B cell (primary cell): ENCODE results near the gene SHB. TPM values are rescaled to one million over a fixed set of nuclear protein-coding genes. Genes with fewer than 3 reads are reported as not detected.

Experiments used
- ATAC-seq: fragments of 200-7000 bp; cut with Tn5 transposase; one replicate; pipeline ENCODE4 v1.10.0; 2021; ENCODE audit warnings: low read depth, mild to moderate bottlenecking, moderate number of reproducible peaks, moderate library complexity
- CTCF ChIA-PET: fragments of 350-600 bp; sonication (Branson Sonifier 250); formaldehyde crosslinking; loops from one replicate; lab custom pipeline; 2021; ENCODE audit warnings: antibody characterized with exemption, inconsistent platforms; lab: Charles Lee
- POLR2A ChIA-PET: fragments of 350-600 bp; sonication (Branson Sonifier 250); formaldehyde crosslinking; loops from one replicate; lab custom pipeline; 2021; ENCODE audit warnings: antibody characterized with exemption; lab: Charles Lee
- DNase-seq: peaks from one replicate; pipeline ENCODE4 v3.0.0; 2013
- H2AFZ ChIP-seq: 2 replicates; pipeline ENCODE4 v1.6.1; 2012; ENCODE audit warnings: mild to moderate bottlenecking, low read depth, low read length; ENCODE audit not compliant: insufficient read depth, poor library complexity, severe bottlenecking
- H3K27ac ChIP-seq, 2 donors: 1 replicate in 1 of 2; 2 replicates in 1 of 2; pipeline ENCODE4 v1.5.1; 2012 to 2013; ENCODE audit warnings: low read length in 2 of 2, mild to moderate bottlenecking in 2 of 2, moderate library complexity in 1 of 2
- H3K27me3 ChIP-seq, 4 experiments: fragments of 200-600 bp in 1 of 4; sonication (generic) in 1 of 4; replicated peaks in 1 of 4; 1 replicate in 2 of 4; 2 replicates in 2 of 4; pipeline versions ENCODE4 v1.6.1 to v1.7.0; 2013 to 2016; ENCODE audit warnings: low read length in 3 of 4, mild to moderate bottlenecking in 2 of 4, mixed read lengths in 1 of 4, moderate library complexity in 1 of 4; ENCODE audit not compliant: insufficient read depth in 4 of 4, control insufficient read depth in 3 of 4; ENCODE audit errors: control extremely low read depth in 1 of 4
- H3K36me3 ChIP-seq, 2 experiments: replicated peaks in 1 of 2; 1 replicate in 1 of 2; 2 replicates in 1 of 2; pipeline versions ENCODE4 v1.6.1 to v1.7.1; 2013; ENCODE audit warnings: low read length in 1 of 2; ENCODE audit not compliant: insufficient read depth in 2 of 2, control insufficient read depth in 1 of 2; ENCODE audit errors: control extremely low read depth in 1 of 2, extremely low read depth in 1 of 2
- H3K4me1 ChIP-seq, 2 donors: fragments of 200-600 bp in 1 of 2; sonication (generic) in 1 of 2; 1 replicate in 1 of 2; 2 replicates in 1 of 2; pipeline versions ENCODE4 v1.5.1 to v1.6.1; 2013 to 2017; ENCODE audit warnings: low read length in 2 of 2; ENCODE audit not compliant: control insufficient read depth in 2 of 2, insufficient read depth in 2 of 2
- H3K4me2 ChIP-seq: replicated peaks from 2 replicates; pipeline ENCODE3; 2012; ENCODE audit warnings: mild to moderate bottlenecking, low read depth, low read length; ENCODE audit not compliant: poor library complexity, severe bottlenecking
- H3K4me3 ChIP-seq, 5 experiments: fragments of 200-600 bp in 1 of 5; sonication (generic) in 1 of 5; 1 replicate in 3 of 5; 2 replicates in 2 of 5; pipeline versions ENCODE4 v1.5.1 to v1.7.0; 2011 to 2016; ENCODE audit warnings: low read length in 4 of 5, mild to moderate bottlenecking in 4 of 5, low read depth in 2 of 5, control low read depth in 1 of 5, moderate library complexity in 1 of 5; ENCODE audit not compliant: insufficient read depth in 1 of 5; ENCODE audit errors: control extremely low read depth in 1 of 5, extremely low read depth in 1 of 5
- H3K79me2 ChIP-seq: fragments of 200-600 bp; sonication (generic); one replicate; pipeline ENCODE4 v1.6.0; 2016; ENCODE audit warnings: low read length; ENCODE audit not compliant: control insufficient read depth, insufficient read depth
- H3K9ac ChIP-seq: fragments of 200-600 bp; sonication (generic); 2 replicates; pipeline ENCODE4 v1.6.1; 2017; ENCODE audit warnings: mild to moderate bottlenecking, low read length, moderate library complexity
- H3K9me3 ChIP-seq, 3 donors: one replicate each; pipeline versions ENCODE4 v1.6.1 to v1.7.1; 2013; ENCODE audit warnings: low read length in 2 of 3; ENCODE audit not compliant: control insufficient read depth in 2 of 3, insufficient read depth in 1 of 3; ENCODE audit errors: control extremely low read depth in 1 of 3
- H4K20me1 ChIP-seq: 2 replicates; pipeline ENCODE4 v1.6.0; 2012; ENCODE audit warnings: mild to moderate bottlenecking, low read length; ENCODE audit not compliant: insufficient read depth, control insufficient read depth, poor library complexity, severe bottlenecking
- H3K27ac Mint-ChIP-seq: one replicate; pipeline ENCODE4 v1.8.0; 2021; ENCODE audit warnings: mixed read lengths
- H3K27me3 Mint-ChIP-seq: one replicate; pipeline ENCODE4 v1.8.0; 2021; ENCODE audit warnings: mixed read lengths
- H3K4me1 Mint-ChIP-seq: one replicate; pipeline ENCODE4 v1.8.0; 2021; ENCODE audit warnings: mixed read lengths
- H3K4me3 Mint-ChIP-seq: one replicate; pipeline ENCODE4 v1.8.0; 2021; ENCODE audit warnings: mixed read lengths
- H3K9me3 Mint-ChIP-seq: one replicate; pipeline ENCODE4 v1.8.0; 2022; ENCODE audit warnings: mixed read lengths; ENCODE audit not compliant: insufficient read depth
- CTCF ChIP-seq: fragments of 200-600 bp; IDR thresholded peaks from one replicate; pipeline ENCODE4 v1.8.0; 2022; ENCODE audit warnings: antibody characterized with exemption, mild to moderate bottlenecking
- EZH2 ChIP-seq: IDR thresholded peaks from 2 replicates; pipeline ENCODE4 v1.6.1; 2012; ENCODE audit warnings: borderline replicate concordance, low read depth, mild to moderate bottlenecking, moderate library complexity, low read length; ENCODE audit not compliant: insufficient read depth, poor library complexity, severe bottlenecking
- WGBS: methylation state at CpG from one replicate; pipeline ENCODE4 v1.1.5; 2013; ENCODE audit warnings: missing lambda C conversion rate; ENCODE audit not compliant: insufficient coverage; 5-methylcytosine and 5-hydroxymethylcytosine counted together
- intact Hi-C: fragments of 100-400 bp; cut with micrococcal nuclease; formaldehyde crosslinking; loops from one replicate; pipeline ENCODE4 v1.10.0; 2022
- polyA plus RNA-seq: library from polyadenylated mRNA; depleted of rRNA; stranded (reverse); fragments of >200 nt; gene quantifications from 2 replicates; pipeline ENCODE4 v1.2.3, GENCODE V29; 2012
- total RNA-seq, 2 donors: library from RNA; stranded (reverse); fragments of 120-200 nt in 1 of 2; gene quantifications; 1 replicate in 1 of 2; 2 replicates in 1 of 2; pipeline versions ENCODE4 v1.2.3 to v1.2.4, GENCODE V29; 2013 to 2022

The SHB gene
- total and polyA plus RNA-seq, 2 donors (not counting 1 experiment from before 2014, with no cell fraction given) = 0.06 to 1.9 TPM

GRCh38 chr9:38064842-38065368 lies 4.1 kb downstream of the SHB start:
- Mint-ChIP-seq H3K27me3 (peaks cover 39% of the 10 kb centered on the region), H3K27ac (no peak overlapping the region), H3K4me3 (no peak overlapping the region), H3K4me1 (peaks cover 19% of the 10 kb centered on the region), H3K9me3 (no peaks in the 10 kb centered on the region)
- no peaks in the 10 kb centered on the region for H3K36me3 ChIP-seq
- no peak overlapping the region for H2AFZ ChIP-seq
- peaks cover 18 to 22% of the 10 kb centered on the region in 2 donors for H3K4me1 ChIP-seq
- 95% methylated on average over 2 of the region's 4 CpGs for WGBS
- H3K9me3 ChIP-seq = peaks cover 0 to 14% (median 0%) of the 10 kb centered on the region in 3 donors
- H3K4me3 ChIP-seq = no peak overlapping the region
- no peaks in the 10 kb centered on the region for H3K79me2 ChIP-seq
- no peak overlapping the region for H3K4me2 ChIP-seq
- no peak overlapping the region for H3K9ac ChIP-seq
- DNase-seq (no peak), ATAC-seq (no peak)
- CTCF ChIA-PET = no interaction called here
- POLR2A ChIA-PET = no interaction called here
- peaks cover 0 to 48% (median 15%) of the 10 kb centered on the region in 4 experiments for H3K27me3 ChIP-seq
- intact Hi-C loops = no loop called here
- TF ChIP-seq EZH2 (no peak), CTCF (no peak)
- H3K27ac ChIP-seq = no peak overlapping the region
- H4K20me1 ChIP-seq = no peaks in the 10 kb centered on the region

GRCh38 chr9:38063363-38063707 lies 5.7 kb downstream of the SHB start:
- intact Hi-C loops = no loop called here
- peaks cover 20% of the 10 kb centered on the region for H3K4me1 Mint-ChIP-seq
- ChIA-PET CTCF (interaction anchor here (1.1 to 1.8 kb wide), 2 partner anchors 10 to 25 kb away, joined by 3 to 6 read pairs; no protein-coding TSS in a partner anchor), POLR2A (no interaction called here)
- ATAC-seq (no peak), DNase-seq (no peak)
- Histone ChIP-seq H3K36me3 (no peaks in the 10 kb centered on the region), H3K27ac (no peak overlapping the region), H3K4me1 (peaks cover 14 to 22% of the 10 kb centered on the region in 2 donors), H3K4me3 (no peak overlapping the region), H2AFZ (no peak overlapping the region), H4K20me1 (no peaks in the 10 kb centered on the region), H3K9ac (no peak overlapping the region), H3K9me3 (peaks cover 0 to 14% (median 0%) of the 10 kb centered on the region in 3 donors), H3K4me2 (no peak overlapping the region), H3K27me3 (peaks cover 0 to 48% (median 17%) of the 10 kb centered on the region in 4 experiments), H3K79me2 (no peaks in the 10 kb centered on the region)
- H3K4me3 Mint-ChIP-seq = no peak overlapping the region
- no peak overlapping the region for H3K27ac Mint-ChIP-seq
- peaks cover 39% of the 10 kb centered on the region for H3K27me3 Mint-ChIP-seq
- WGBS = 100% methylated on average over 1 of the region's 2 CpGs
- no peaks in the 10 kb centered on the region for H3K9me3 Mint-ChIP-seq
- TF ChIP-seq CTCF (no peak), EZH2 (no peak)
